Measurements from ENCODE around the gene HRC.

The HRC gene

GRCh38 chr19:49153167-49153809 is 1.9 kb downstream of the HRC start:
- Histone ChIP-seq H3K4me3 (ENCODE audit: low read length) (no peak overlapping the region), H3K9ac (ENCODE audit: low read length) (no peak overlapping the region), H3K4me1 (ENCODE audit: low read length) (peaks cover 5% of the 10 kb centered on the region; the same call in 1 of the 2 replicates), H3K27me3 (replicated peaks; ENCODE audit: insufficient read depth, low read length) (peaks cover 65% of the 10 kb centered on the region), H3K9me2 (replicated peaks; ENCODE audit: insufficient read depth, low read length) (no peaks in the 10 kb centered on the region), H3F3A (ENCODE audit: insufficient read depth, low read length) (no peaks in the 10 kb centered on the region), H3K27ac (ENCODE audit: low read length) (no peak overlapping the region), H2AFZ (ENCODE audit: low read length) (no peak overlapping the region), H3K9me3 (replicated peaks; ENCODE audit: insufficient read depth, low read length) (no peaks in the 10 kb centered on the region), H3K36me3 (replicated peaks; ENCODE audit: insufficient read depth, low read length) (no peaks in the 10 kb centered on the region), H3K79me2 (ENCODE audit: low read length) (no peaks in the 10 kb centered on the region), H4K20me1 (ENCODE audit: insufficient read depth, low read length) (no peaks in the 10 kb centered on the region), H3K4me2 (ENCODE audit: low read depth, low read length) (no peak overlapping the region)
- no peak for TF ChIP-seq EZH2 (optimal IDR thresholded peaks at IDR 0.05; ENCODE audit: low read depth, low read length)
- TF ChIP-seq EZH2phosphoT487 (IDR thresholded peaks at IDR 0.05; ENCODE audit: low read length), result no peak
- no peak for TF ChIP-seq CTCF (IDR thresholded peaks at IDR 0.05; ENCODE audit: low read length)
- no peak for DNase-seq

GRCh38 chr19:49152119-49152550 is 3.1 kb downstream of the HRC start:
- H3K27ac ChIP-seq (ENCODE audit: low read length), result no peak overlapping the region
- peaks cover 5% of the 10 kb centered on the region; the same call in 1 of the 2 replicates for H3K4me1 ChIP-seq (ENCODE audit: low read length)
- peaks cover 64% of the 10 kb centered on the region for H3K27me3 ChIP-seq (replicated peaks; ENCODE audit: insufficient read depth, low read length)
- H3K9me2 ChIP-seq (replicated peaks; ENCODE audit: insufficient read depth, low read length), result no peaks in the 10 kb centered on the region
- H3K9ac ChIP-seq (ENCODE audit: low read length), result no peak overlapping the region
- no peak for TF ChIP-seq EZH2phosphoT487 (IDR thresholded peaks at IDR 0.05; ENCODE audit: low read length)
- TF ChIP-seq EZH2 (optimal IDR thresholded peaks at IDR 0.05; ENCODE audit: low read depth, low read length), result no peak
- no peak for TF ChIP-seq CTCF (IDR thresholded peaks at IDR 0.05; ENCODE audit: low read length)
- no peaks in the 10 kb centered on the region for H3K9me3 ChIP-seq (replicated peaks; ENCODE audit: insufficient read depth, low read length)
- H2AFZ ChIP-seq (ENCODE audit: low read length), result no peak overlapping the region
- no peaks in the 10 kb centered on the region for H4K20me1 ChIP-seq (ENCODE audit: insufficient read depth, low read length)
- no peak overlapping the region for H3K4me3 ChIP-seq (ENCODE audit: low read length)
- no peaks in the 10 kb centered on the region for H3K79me2 ChIP-seq (ENCODE audit: low read length)
- no peak for DNase-seq
- no peak overlapping the region for H3K4me2 ChIP-seq (ENCODE audit: low read depth, low read length)
- H3K36me3 ChIP-seq (replicated peaks; ENCODE audit: insufficient read depth, low read length), result no peaks in the 10 kb centered on the region
- no peaks in the 10 kb centered on the region for H3F3A ChIP-seq (ENCODE audit: insufficient read depth, low read length)

- H3K79me2 ChIP-seq (ENCODE audit: low read length), result no peaks in the 10 kb centered on the region
- no peak for DNase-seq
- no peak overlapping the region for H3K4me2 ChIP-seq (ENCODE audit: low read depth, low read length)
- H3K9me3 ChIP-seq (replicated peaks; ENCODE audit: insufficient read depth, low read length), result no peaks in the 10 kb centered on the region
- no peak overlapping the region for H2AFZ ChIP-seq (ENCODE audit: low read length)
- TF ChIP-seq CTCF (IDR thresholded peaks at IDR 0.05; ENCODE audit: low read length), result no peak
- no peak for TF ChIP-seq EZH2 (optimal IDR thresholded peaks at IDR 0.05; ENCODE audit: low read depth, low read length)
- no peak for TF ChIP-seq EZH2phosphoT487 (IDR thresholded peaks at IDR 0.05; ENCODE audit: low read length)
- H3K27ac ChIP-seq (ENCODE audit: low read length), result no peak overlapping the region
- no peaks in the 10 kb centered on the region for H3K9me2 ChIP-seq (replicated peaks; ENCODE audit: insufficient read depth, low read length)
- H4K20me1 ChIP-seq (ENCODE audit: insufficient read depth, low read length), result no peaks in the 10 kb centered on the region
- H3K4me1 ChIP-seq (ENCODE audit: low read length), result peaks cover 5% of the 10 kb centered on the region; the same call in 1 of the 2 replicates
- H3K9ac ChIP-seq (ENCODE audit: low read length), result no peak overlapping the region
- peaks cover 70% of the 10 kb centered on the region for H3K27me3 ChIP-seq (replicated peaks; ENCODE audit: insufficient read depth, low read length)
- H3K36me3 ChIP-seq (replicated peaks; ENCODE audit: insufficient read depth, low read length), result no peaks in the 10 kb centered on the region
- H3F3A ChIP-seq (ENCODE audit: insufficient read depth, low read length), result no peaks in the 10 kb centered on the region
- no peak overlapping the region for H3K4me3 ChIP-seq (ENCODE audit: low read length)
Measured at GRCh38 chr19:49151267-49152118, 3.7 kb downstream of the HRC start.

Measured in MM.1S (cell line).